Gastrocnemius medialis (tissue), 4 donors: Measurements from ENCODE around the gene ABHD17A.
"Not testable (repeated sequence)": the region's sequence is repeated elsewhere in the genome, so short reads cannot be mapped to it uniquely, and the experiment has no call there.

ENCODE experiments used
- POLR2A ChIP-seq, 2 donors: fragments of 450-650 bp; IDR thresholded peaks; one replicate each; pipeline ENCODE4 v1.6.1; 2017; ENCODE audit warnings: antibody characterized with exemption in 2 of 2, mild to moderate bottlenecking in 2 of 2, moderate library complexity in 2 of 2
- TF ChIP-seq, protein P1 (sequence below), 5 experiments: fragments of 450-650 bp in 3 of 5; fragments of 200-600 bp in 2 of 5; sonication (generic) in 2 of 5; IDR thresholded peaks in 4 of 5; conservative IDR thresholded peaks in 1 of 5; 1 replicate in 4 of 5; 2 replicates in 1 of 5; pipeline ENCODE4 v1.5.1; 2016 to 2019; ENCODE audit warnings: antibody characterized with exemption in 5 of 5, mild to moderate bottlenecking in 3 of 5, moderate library complexity in 3 of 5

DNA sequence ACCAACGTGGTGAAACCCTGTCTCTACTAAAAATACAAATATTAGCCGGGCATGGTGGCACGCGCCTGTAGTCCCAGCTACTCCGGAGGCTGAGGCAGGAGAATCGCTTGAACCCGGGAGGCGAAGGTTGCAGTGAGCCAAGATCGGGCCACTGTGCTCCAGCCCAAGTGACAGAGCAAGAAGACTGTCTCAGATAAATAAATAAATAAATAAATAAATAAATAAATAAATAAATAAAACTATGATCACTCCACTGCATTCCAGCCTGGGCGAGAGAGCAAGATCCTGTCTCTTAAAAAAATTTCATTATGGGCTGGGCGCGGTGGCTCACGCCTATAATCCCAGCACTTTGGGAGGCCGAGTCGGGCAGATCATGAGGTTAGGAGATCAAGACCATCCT is 1.1 kb upstream of the ABHD17A start:
- TF ChIP-seq POLR2A (IDR thresholded peaks at IDR 0.05): not testable (repeated sequence)
- TF ChIP-seq, protein P1, sequence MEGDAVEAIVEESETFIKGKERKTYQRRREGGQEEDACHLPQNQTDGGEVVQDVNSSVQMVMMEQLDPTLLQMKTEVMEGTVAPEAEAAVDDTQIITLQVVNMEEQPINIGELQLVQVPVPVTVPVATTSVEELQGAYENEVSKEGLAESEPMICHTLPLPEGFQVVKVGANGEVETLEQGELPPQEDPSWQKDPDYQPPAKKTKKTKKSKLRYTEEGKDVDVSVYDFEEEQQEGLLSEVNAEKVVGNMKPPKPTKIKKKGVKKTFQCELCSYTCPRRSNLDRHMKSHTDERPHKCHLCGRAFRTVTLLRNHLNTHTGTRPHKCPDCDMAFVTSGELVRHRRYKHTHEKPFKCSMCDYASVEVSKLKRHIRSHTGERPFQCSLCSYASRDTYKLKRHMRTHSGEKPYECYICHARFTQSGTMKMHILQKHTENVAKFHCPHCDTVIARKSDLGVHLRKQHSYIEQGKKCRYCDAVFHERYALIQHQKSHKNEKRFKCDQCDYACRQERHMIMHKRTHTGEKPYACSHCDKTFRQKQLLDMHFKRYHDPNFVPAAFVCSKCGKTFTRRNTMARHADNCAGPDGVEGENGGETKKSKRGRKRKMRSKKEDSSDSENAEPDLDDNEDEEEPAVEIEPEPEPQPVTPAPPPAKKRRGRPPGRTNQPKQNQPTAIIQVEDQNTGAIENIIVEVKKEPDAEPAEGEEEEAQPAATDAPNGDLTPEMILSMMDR (IDR thresholded peaks at IDR 0.05 in 4 of 5, conservative IDR thresholded peaks at IDR 0.05 in 1 of 5): not testable (repeated sequence)
